DMS 273 treated with DMSO at 0.1 percent for 48 hours (cell line): ENCODE results near the gene PPAN.

Experiments used
- DNase-seq: peaks from one replicate; lab custom pipeline; 2025; lab: John Stamatoyannopoulos, UW

Gene PPAN

DNA sequence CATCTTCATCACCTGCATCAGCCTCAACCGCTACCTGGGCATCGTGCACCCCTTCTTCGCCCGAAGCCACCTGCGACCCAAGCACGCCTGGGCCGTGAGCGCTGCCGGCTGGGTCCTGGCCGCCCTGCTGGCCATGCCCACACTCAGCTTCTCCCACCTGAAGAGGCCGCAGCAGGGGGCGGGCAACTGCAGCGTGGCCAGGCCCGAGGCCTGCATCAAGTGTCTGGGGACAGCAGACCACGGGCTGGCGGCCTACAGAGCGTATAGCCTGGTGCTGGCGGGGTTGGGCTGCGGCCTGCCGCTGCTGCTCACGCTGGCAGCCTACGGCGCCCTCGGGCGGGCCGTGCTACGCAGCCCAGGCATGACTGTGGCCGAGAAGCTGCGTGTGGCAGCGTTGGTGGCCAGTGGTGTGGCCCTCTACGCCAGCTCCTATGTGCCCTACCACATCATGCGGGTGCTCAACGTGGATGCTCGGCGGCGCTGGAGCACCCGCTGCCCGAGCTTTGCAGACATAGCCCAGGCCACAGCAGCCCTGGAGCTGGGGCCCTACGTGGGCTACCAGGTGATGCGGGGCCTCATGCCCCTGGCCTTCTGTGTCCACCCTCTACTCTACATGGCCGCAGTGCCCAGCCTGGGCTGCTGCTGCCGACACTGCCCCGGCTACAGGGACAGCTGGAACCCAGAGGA is 7.9 kb downstream of the PPAN start:
- no peak for DNase-seq

DNA sequence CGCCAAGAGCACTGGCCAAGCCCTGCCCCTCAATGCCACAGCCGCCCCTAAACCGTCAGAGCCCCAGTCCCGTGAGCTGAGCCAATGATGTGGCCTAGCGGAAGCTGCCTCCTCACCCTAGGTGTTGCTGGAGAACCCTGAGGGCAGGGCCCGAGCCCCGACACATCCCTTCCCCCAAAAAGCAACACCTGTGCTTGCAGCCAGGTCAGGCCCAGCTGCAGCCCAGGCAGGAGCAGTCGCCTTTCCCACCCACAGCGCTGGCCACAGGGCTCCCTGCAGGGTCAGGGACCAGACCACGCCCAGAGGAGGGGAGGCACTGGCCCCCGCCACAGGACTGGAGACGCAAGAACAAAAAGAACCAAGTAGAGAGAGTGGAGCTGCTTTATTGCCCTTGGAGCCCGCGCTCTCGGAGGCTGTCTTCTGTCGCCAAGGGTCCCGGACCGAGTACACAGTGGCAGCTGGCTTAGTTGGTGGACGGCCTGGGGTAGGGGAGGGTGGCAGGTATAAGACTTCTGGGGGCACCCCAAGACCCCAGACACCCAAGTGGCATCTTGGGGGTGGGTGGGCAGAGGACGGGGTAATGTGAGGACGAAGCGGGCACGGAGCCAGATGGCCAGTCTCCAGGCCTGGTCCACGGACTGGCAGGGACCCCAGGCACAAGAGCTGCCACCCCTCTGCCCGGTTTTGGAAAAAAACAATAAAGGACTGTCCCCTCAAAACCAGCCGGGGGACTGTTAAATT is 8.7 kb downstream of the PPAN start:
- DNase-seq, result peak; percentile 29

DNA sequence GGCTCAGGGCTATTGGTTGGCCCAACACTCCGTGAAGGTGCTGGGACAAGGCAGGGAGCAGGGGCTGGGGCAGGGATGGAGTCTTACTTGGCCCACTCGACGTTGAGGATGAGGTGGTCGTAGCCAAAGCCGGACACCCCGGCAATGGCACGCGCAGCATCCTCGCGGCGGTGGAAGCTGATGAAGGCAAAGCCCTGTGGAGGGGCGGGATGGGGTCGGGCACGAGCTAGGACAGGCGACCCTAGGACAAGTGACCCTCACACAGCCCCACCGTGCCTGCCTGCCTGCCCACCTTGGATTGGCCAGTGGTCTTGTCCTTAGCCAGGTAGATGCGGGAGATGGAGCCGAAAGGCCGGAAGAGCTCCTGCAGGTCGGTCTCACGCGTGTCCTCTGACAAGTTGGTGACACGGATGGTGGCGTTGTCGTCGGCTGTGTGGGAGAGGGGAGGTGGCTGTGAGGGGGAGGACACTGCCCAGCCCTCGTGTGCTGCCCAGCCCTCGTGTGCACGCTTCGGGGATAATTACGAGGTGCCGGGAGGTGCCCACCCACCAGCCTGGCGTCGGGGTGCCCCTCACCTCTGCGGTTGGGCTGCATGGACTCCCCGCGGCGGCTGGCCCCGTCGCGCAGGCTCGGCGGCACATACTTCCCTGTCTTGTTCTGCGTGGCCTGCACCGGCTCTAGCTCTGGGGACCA is 9.4 kb downstream of the PPAN start:
- no peak for DNase-seq

DNA sequence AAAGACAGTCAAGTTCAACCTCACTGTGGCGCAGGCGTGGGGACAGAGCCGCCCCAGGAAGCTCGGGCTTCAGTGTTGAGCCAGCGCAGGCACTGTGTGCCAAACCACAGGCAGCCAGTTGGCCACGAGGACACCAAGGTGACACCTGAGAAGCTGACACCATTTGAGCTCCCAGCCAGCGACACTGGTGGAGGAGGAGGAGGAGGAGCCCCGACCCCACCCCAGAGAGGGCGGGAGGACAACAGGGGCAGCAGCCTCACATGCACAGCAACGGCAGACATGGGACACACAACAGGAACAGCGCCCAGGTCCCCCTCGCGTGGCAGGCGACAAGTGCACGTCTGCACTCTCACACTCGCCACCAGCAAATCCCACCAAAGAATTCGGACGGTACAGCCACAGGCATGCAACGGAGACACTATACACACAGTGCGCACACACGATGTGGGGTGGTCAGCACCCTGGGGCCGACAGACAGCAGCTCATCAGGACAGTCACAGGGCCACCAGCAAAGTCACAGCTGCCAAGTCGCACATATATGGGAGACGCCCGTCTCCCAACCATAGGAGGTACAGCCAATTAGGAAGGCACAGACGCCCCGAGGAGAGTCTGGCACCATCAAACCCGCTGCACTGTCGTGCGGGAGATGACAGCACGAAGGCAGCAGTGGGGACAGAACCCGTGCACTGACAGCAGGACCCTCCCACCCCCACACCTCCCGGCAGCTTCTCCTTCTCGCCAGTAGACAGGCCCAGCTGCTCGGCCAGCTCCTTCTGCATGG is 10.1 kb downstream of the PPAN start:
- DNase-seq, result no peak

DNA sequence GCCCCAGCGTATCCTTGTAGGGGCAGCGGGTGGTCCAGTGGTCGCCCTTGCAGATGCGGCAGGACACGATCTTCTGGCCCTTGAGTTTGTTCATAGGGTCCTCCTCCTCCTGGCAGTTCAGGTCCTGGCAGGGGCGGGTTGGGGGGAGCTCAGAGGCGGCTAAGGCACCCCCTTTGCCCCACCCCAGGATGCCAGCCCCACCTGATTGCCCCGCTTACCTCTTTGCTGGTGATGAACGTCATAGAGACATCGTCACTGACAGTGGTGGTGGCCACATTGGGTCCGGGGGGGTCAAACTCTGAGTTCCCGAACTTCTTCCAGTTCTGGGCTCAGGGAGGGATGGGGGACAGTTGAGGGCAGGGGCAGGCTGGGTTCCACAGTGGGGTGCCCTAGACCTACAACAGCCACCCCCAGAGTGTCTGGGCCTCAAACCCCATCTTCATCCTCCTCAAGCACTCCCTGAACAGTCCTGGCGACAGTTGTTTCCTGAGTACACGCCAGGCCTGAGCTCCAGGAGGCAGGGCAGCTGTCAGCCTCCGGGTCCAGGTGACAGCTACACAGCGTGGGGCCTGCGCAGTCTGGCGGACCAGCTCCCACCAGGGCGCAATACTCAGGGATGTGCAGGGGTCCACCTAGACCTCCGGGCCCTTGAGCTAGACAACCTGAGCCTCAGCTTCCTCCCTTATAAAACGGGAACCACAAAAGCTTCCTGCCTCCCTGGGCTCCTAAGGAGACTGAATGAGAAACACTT is 10.9 kb downstream of the PPAN start:
- DNase-seq, result no peak

DNA sequence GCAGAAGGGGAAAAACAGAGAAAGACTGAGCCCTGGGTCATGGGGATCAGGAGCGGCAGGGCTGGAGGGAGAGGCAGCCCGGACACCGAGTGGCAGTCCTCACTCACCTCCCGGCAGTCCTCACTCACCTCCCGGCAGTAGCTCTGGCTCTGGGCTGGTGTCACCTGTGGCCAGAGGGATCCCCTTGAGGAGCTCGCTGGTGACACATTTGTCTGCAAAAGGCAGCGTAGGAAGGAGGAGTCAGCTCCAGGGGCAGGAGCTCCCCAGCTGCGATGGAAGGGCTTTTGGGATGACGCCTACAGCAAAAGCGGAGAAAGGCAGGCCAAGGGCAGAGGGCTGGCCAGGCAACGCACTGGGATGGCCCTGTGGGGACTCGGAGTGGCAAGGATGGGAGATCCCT is 12.8 kb downstream of the PPAN start:
- no peak for DNase-seq

DNA sequence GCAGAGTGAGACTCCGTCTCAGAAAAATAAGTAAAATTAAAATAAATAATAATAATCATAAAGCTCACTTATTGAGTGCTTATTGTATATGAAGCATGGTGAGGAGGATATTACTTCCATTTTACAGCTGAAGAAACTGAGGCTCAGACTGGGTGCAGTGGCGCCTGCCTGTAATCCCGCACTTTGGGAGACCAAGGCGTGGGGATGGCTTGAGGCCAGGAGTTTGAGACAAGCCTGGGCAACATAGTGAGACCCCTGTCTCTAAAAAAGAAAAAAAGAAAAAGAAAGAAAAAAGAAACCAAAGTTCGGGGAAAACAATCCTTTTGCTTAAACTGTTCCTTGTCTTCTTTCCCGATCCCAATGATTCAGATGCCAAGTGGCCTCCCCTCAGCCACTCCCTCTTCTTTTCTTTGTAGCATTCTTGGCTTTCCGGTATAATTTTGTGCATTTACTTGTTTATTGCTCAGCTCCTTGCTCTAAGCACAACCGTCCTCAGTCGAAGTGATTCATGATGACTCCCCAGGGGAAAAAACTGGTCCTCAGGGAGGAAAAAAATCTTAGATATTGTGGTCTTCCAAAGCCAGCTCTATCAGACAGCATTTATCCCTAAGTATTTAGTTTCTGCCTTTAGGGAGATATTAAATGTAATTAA is 14.5 kb downstream of the PPAN start:
- DNase-seq, result no peak

DNA sequence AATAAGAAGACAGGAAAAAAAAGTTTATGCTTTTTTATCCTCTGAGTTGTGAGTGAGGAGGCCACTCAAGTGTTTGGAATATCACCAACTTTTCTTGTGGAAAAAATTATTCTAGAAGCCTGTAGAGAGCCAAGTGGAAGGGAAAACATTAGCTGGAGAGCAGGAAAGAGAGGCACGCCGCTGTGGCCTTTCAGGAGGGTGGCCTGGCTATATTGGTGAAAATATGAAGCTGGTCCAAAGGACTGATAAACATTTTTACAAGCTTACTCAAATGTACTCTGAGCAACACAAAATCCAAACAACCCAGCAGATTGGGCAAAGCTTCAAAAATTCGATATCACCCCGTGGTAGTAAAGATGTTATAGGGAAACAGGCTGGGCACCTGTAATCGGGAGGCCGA is 15.9 kb downstream of the PPAN start:
- no peak for DNase-seq

DNA sequence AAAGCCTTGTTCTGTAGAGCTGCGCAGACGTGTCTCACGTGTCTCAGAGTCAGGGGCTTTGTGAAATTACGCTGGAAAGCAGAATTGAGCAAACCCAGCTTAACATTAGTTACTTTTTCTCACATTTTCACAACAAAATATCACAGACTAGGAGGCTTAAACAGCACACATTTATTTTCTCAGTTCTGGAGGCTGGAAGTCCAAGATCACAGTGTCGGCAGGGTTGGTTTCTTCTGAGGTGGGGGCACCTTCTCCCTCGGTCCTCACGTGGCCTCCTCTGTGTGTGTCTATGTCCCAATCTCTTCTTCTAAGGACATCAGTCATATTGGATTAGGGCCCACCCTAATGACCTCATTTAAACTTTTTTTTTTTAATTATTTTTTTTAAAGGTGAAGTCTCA is 18.3 kb downstream of the PPAN start:
- DNase-seq, result no peak

DNA sequence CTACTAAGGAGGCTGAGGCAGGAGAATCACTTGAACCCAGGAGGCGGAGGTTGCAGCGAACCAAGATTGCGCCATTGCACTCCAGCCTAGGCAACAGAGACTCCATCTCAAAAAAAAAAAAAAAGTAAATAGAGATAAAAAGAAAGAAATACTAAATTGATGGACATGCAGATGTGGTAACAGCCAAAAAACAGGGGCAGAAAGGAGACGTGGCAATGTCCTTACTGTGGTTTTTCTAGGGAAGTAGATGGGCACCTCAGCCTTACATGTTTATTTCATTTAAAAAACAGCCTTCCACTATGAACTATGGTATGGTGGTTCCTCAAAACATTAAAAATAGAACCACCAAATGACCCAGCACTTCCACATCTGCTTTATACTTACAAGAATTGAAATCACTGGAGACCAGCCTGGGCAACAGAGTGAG is 20.1 kb downstream of the PPAN start:
- no peak for DNase-seq

DNA sequence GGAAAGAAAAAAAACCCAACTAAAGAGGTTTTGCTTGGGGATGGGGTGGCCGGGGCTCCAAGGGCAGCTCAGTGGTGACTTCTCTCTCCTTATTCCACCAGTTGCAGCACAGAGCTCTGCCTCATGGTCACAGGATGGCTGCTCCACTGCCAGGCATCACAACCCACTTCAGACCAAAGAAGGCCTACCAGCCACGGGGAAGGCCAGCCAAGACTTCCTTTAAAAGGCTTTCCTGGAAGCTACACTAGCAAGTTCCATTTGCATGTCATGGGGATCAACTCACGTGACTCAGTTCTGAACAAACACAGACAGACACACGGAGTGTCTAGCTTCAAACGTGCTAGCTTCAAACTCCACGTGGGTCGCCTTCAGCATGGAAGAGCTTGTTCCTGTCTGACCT is 26.7 kb downstream of the PPAN start:
- no peak for DNase-seq

DNA sequence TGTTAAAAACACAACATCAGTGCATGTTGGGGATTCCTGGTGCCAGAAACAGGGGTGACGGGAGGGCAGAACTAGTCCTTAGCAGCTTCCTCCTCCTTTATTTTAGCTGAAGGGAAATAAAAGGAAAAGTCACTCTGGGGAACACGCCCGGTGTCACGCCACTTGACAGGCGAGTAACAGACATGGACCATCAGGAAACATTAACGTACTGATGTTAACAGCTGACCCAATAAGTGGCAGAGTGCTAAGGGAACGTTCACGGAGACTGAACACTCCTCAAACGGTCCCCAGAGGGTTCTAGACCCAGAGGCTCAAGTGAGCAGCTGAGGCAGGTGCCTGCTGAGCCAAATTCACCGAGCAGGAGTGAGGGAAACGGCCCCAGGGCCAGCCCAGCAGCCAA is 27.4 kb downstream of the PPAN start:
- no peak for DNase-seq

DNA sequence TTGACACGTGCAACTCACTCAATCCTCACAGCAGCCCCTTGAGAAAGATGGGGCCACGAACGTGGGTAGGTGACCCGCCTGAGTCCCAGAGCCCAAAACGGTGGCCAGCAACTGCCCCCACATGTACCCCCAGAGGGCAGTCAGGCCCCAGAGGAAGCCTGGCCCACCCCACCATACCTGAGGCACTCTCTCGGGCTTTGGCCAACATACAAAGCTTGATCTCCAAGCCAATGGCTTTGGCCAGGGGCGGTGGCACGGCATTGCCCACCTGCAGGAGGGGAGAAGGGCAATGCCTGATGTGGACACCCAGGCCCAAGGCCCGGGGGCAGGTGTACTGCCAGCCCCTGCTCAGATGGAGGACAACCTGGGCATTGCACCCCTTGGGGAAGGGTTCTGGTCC is 27.9 kb downstream of the PPAN start:
- no peak for DNase-seq

DNA sequence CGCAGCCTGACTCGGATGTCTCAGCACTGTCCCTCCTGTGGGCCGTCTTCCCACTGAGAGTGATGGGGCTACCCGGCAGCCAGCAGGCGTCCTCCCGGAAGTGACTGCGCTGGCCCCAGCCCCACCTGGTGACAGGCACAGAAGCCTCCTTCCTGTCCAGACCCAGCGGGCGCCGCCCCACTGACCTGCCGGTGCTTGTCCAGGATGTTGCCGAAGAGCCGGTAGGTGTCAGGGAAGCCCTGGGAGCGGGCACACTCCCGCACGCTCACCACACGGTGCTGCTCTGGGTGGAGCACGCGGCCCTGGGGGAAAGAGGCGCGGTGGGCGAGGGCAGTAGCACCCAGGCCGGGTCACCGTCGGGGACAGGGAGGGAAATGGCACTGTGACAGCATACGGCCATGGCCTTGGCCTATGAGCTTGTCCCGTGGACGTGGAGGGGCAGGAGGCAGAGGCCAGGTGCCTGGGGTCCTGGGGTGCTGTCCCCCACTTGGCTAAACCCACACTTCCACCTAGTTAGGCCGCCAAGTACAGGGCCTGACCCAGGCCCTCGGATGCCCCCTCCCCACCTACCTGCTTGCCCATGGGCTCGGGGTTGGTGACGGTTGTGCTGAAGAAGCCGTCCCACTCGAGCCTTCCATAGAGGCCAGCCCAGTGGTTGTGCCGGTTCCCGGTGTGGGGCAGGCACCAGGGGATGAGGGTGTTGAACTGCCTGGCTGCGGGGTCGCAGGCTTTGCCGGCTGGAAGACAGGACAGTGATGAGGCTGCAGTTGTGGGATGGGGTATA is 29.6 kb downstream of the PPAN start:
- no peak for DNase-seq

DNA sequence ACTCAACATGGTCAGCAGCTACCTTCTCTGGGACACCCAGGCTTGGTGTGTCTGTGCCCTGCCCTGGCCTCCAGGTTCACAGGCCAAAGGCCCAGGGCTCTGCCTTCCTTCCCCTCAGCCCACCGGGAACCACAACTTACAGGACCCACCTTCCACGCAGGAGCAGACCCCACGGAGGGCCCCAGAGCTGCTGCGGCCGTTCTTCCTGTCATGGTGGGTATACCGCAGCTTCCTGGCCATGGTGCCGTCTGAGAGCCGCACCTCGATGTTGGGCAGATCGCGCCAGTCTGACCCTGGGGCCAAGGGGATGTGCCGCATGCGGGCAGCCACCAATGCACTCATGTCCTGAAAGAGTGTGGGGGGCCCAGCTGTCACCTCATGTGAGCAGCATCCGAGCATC is 30.8 kb downstream of the PPAN start:
- no peak for DNase-seq

DNA sequence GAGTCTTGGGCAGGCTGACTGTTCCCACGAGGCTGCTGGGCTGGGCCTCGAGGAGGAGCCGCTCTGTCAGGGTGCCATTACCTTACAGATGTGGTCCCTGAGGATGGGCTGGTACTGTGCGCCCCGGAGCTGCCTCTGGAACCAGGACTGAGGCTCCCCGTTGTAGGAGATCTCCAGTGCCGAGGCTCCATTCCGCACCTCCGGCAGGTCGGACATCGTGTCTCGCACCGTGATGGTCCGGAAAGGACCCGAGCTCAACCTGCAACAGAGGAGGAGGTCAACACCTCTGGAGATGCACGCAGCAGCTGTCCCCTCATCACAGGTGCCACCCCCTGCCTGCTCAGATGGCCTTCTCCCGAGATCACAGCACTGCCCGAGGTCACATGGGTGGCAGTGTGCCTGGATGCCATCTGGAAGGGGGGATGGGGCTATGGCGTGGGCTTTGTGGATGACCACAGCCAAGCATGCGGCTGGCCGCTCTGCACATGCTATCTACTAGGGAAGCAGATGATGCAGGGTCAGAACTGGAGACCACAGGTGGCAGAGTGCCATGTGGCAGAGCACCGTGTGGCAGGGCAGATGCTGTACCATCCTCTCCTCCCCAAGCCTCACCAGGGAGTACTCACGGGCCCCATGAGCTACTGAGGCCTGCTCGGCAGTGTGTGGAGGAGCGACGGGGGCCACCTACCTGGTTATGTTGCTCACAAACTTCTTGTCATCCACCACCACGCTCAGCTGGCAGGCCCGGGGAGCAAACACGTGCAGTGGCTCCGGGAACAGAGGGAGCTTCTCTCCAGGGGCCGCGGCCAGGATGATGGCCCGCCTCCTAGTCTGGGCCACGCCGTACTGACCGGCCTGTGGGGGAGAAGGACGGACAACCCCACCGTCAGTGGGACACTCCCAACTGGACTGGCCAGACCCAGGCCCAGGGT is 31.9 kb downstream of the PPAN start:
- no peak for DNase-seq

DNA sequence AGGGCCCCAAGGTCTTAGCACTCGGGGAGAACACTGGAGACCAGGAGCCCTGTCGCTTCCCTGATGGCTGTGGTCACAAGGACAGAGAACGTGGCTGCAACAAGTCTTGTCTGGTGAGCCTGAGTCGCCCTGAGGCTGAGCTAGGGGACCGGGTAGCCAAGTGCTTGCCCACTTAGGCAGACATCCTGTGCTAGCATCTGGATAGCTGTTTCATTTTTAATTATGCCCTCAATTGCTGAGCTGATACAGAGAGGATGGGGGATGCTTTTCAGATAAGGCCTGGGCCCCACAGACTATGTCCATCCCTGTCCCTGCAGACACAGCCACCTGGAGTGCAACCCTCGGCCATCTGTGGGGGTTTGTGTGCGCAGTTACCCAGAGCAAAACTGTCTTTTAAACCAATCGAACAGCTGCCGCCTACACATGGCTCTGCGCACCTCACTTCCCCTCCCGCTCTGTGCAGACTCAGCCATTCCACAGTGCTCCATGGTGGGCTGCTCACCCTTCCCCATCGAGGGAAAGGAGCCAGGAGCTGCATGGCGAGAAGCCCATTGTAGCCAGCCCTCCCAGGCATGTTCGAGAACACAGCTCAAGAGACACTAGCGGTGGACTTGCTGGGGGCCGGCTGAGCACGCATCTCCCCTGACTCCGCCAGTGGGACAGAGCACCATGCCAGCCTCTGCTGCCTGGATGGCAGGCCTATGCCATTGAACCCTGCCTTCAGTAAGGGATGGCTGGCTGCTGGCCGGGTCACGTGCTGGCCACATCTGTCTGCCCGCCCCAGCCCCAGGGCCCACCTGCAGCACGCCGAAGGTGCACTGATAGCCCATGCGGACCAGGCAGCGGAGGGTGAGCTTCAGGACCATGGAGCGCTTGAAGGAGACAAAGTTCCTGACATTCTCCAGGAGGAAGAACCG is 33.0 kb downstream of the PPAN start:
- no peak for DNase-seq

DNA sequence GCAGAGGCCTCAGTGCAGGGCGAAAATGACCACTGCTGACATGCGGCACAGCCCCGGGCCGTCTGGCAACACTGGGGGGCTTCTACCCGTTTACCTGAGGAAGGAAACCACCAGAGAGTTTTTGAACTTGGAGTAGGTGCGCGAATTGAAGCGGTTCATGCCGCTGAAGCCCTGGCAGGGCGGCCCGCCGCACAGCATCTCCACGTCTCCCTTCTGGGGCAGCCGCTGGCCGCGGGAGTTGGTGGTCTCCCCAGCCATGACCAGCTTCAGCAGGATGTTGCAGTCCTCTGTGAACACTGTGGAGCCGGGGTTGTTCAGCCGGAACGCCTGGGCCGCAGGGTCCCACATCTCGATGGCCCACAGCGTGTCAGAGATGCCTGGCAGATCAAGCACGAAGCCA is 33.8 kb downstream of the PPAN start:
- no peak for DNase-seq
